Measurements from ENCODE around the gene EYS.

EYS gene

GRCh38 chr6:64803470-64804166 is 903.4 kb downstream of the EYS start:
- no peak for DNase-seq

- DNase-seq: no peak
Measured at GRCh38 chr6:64792534-64792933, 914.5 kb downstream of the EYS start.

- DNase-seq: no peak
Measured at GRCh38 chr6:64789476-64789875, 917.5 kb downstream of the EYS start.

GRCh38 chr6:64786736-64787135 is 920.3 kb downstream of the EYS start:
- DNase-seq: no peak

- no peak for DNase-seq
Measured at GRCh38 chr6:64782877-64783276, 924.1 kb downstream of the EYS start.

GRCh38 chr6:64777941-64778785 is 928.9 kb downstream of the EYS start:
- no peak for DNase-seq

GRCh38 chr6:64776359-64776758 is 930.7 kb downstream of the EYS start:
- DNase-seq: no peak

GRCh38 chr6:64774881-64775280 is 932.1 kb downstream of the EYS start:
- DNase-seq: no peak

GRCh38 chr6:64750910-64751309 is 956.1 kb downstream of the EYS start:
- DNase-seq: no peak

GRCh38 chr6:64737418-64737817 is 969.6 kb downstream of the EYS start:
- DNase-seq: no peak

GRCh38 chr6:64736421-64736950 is 970.5 kb downstream of the EYS start:
- DNase-seq: no peak

- no peak for DNase-seq
Measured at GRCh38 chr6:64733433-64733832, 973.6 kb downstream of the EYS start.

- no peak for DNase-seq
Measured at GRCh38 chr6:64732888-64733287, 974.1 kb downstream of the EYS start.

- DNase-seq: no peak
Measured at GRCh38 chr6:64729522-64729921, 977.5 kb downstream of the EYS start.

GRCh38 chr6:64727075-64727474 is 980.0 kb downstream of the EYS start:
- DNase-seq: no peak

GRCh38 chr6:64724091-64724490 is 982.9 kb downstream of the EYS start:
- DNase-seq: no peak

GRCh38 chr6:64723327-64724058 is 983.5 kb downstream of the EYS start:
- DNase-seq: no peak

- no peak for DNase-seq
Measured at GRCh38 chr6:64721865-64722264, 985.2 kb downstream of the EYS start.

GRCh38 chr6:64717281-64717680 is 989.7 kb downstream of the EYS start:
- DNase-seq: no peak

- no peak for DNase-seq
Measured at GRCh38 chr6:64715624-64716023, 991.4 kb downstream of the EYS start.

- no peak for DNase-seq
Measured at GRCh38 chr6:64714073-64714472, 993.0 kb downstream of the EYS start.

GRCh38 chr6:64713175-64713574 is 993.9 kb downstream of the EYS start:
- no peak for DNase-seq

- DNase-seq: no peak
Measured at GRCh38 chr6:64712606-64713005, 994.4 kb downstream of the EYS start.
